Measurements from ENCODE around the gene EPM2AIP1. TPM values are rescaled to one million over a fixed set of nuclear protein-coding genes. Genes with fewer than 3 reads are reported as not detected.

The EPM2AIP1 gene
- total RNA-seq, 1 experiment from 2014 or later, result 2.8 TPM

GRCh38 chr3:37017683-37018082 is 24.8 kb upstream of the EPM2AIP1 start:
- Histone ChIP-seq H3K9me3 (no peaks in the 10 kb centered on the region), H3K27me3 (no peaks in the 10 kb centered on the region), H3K4me3 (no peak overlapping the region), H3K36me3 (peaks cover 55% of the 10 kb centered on the region)
- no peak for DNase-seq

GRCh38 chr3:37016903-37017302 is 24.0 kb upstream of the EPM2AIP1 start:
- DNase-seq, result no peak
- H3K4me3 ChIP-seq, result no peak overlapping the region
- peaks cover 61% of the 10 kb centered on the region for H3K36me3 ChIP-seq
- no peaks in the 10 kb centered on the region for H3K9me3 ChIP-seq
- no peaks in the 10 kb centered on the region for H3K27me3 ChIP-seq

- Histone ChIP-seq H3K9me3 (no peaks in the 10 kb centered on the region), H3K36me3 (peaks cover 58% of the 10 kb centered on the region), H3K27me3 (no peaks in the 10 kb centered on the region), H3K4me3 (no peak overlapping the region)
- DNase-seq, result no peak
Observed at GRCh38 chr3:37015642-37016041, 22.7 kb upstream of the EPM2AIP1 start.

- DNase-seq, result no peak
Observed at GRCh38 chr3:37014620-37015019, 21.7 kb upstream of the EPM2AIP1 start.

DNA sequence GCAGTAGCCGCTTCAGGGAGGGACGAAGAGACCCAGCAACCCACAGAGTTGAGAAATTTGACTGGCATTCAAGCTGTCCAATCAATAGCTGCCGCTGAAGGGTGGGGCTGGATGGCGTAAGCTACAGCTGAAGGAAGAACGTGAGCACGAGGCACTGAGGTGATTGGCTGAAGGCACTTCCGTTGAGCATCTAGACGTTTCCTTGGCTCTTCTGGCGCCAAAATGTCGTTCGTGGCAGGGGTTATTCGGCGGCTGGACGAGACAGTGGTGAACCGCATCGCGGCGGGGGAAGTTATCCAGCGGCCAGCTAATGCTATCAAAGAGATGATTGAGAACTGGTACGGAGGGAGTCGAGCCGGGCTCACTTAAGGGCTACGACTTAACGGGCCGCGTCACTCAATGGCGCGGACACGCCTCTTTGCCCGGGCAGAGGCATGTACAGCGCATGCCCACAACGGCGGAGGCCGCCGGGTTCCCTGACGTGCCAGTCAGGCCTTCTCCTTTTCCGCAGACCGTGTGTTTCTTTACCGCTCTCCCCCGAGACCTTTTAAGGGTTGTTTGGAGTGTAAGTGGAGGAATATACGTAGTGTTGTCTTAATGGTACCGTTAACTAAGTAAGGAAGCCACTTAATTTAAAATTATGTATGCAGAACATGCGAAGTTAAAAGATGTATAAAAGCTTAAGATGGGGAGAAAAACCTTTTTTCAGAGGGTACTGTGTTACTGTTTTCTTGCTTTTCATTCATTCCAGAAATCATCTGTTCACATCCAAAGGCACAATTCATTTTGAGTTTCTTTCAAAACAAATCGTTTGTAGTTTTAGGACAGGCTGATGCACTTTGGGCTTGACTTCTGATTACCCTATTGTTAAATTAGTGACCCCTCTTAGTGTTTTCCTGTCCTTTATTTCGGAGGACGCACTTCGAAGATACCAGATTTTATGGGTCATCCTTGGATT is 674 bp upstream of the EPM2AIP1 start, which contains the start of gene MLH1:
Gene MLH1, plus strand, starts transcription at position 193 of the 958 bp plus-strand sequence. Its CDS starts 30 bp downstream, at position 223.
- peak; percentile 88 for DNase-seq
- Histone ChIP-seq H3K27me3 (no peaks in the 10 kb centered on the region), H3K4me3 (peak within 1 kb of the TSS; percentile 81), H3K36me3 (peaks cover 42% of the 10 kb centered on the region), H3K9me3 (no peaks in the 10 kb centered on the region)

More at GRCh38 chr3:37014620-37015019, 21.7 kb upstream of the EPM2AIP1 start:
- no peaks in the 10 kb centered on the region for H3K27me3 ChIP-seq
- H3K36me3 ChIP-seq, result peaks cover 49% of the 10 kb centered on the region
- no peaks in the 10 kb centered on the region for H3K9me3 ChIP-seq
- H3K4me3 ChIP-seq, result no peak overlapping the region

DNA sequence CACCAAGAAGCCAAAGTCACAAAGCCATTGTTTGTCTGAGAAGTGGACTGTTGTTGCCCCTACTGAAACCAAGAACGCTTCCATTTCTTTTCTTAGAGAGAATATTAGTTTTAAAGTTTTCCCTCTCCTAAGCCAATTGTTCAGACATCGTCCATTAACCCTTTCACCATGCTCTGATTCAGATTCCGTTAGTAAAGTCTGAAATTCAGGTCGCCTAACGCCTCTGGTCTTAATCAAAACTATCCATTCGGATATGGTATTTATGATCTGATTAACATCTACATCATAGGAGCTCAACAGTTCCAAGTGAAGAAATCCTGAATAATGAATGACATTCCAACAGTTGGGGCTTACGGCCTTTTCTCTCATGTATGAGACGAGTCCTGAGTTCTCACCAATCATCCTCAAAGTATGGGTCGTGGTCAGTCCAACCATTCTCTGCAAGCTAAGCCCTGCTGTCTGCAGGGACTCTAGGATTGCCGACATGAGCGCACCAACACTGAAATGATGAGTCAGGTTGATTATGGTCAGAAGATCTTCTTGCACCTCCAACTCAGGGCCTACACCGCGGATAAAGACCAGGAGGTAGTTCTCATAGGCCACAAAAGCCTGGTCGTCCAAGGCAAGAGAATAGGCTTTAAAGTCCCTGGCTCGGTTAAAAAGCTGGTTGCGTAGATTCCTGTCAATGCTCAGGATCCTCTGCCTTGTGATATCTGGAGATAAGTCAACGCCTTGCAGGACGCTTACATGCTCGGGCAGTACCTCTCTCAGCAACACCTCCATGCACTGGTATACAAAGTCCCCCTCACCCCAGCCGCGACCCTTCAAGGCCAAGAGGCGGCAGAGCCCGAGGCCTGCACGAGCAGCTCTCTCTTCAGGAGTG is 767 bp downstream of the EPM2AIP1 start:
- peak; percentile 18 for DNase-seq
- peak overlapping the region; percentile 81 for H3K4me3 ChIP-seq
- H3K27me3 ChIP-seq, result no peaks in the 10 kb centered on the region
- peaks cover 48% of the 10 kb centered on the region for H3K36me3 ChIP-seq
- H3K9me3 ChIP-seq, result no peaks in the 10 kb centered on the region

DNA sequence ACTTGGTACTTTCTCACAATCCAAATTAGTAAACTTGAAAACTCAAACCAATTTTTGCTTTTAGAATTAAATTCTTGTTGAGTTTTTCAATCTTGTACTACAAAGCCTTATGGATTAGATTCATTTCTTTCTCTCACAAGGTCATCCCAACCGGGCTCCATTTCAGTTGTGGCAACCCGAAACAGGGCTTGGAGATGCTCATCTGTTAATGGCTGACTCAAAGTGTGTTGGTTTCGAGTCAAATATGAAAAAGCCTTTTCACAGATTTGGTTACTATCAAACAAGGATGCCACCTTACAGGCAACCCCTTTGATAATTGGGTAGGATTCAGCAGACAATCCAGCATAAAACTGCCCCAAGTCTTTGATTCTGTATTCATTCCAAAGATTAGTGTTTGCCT is 1.8 kb downstream of the EPM2AIP1 start:
- H3K9me3 ChIP-seq, result no peaks in the 10 kb centered on the region

GRCh38 chr3:36989568-36989967 is 3.4 kb downstream of the EPM2AIP1 start:
- no peak overlapping the region for H3K4me3 ChIP-seq
- H3K36me3 ChIP-seq, result peaks cover 45% of the 10 kb centered on the region
- no peaks in the 10 kb centered on the region for H3K27me3 ChIP-seq
- DNase-seq, result no peak
- no peaks in the 10 kb centered on the region for H3K9me3 ChIP-seq

More for the DNA sequence above, 1.8 kb downstream of the EPM2AIP1 start:
- no peaks in the 10 kb centered on the region for H3K27me3 ChIP-seq
- H3K4me3 ChIP-seq, result peak overlapping the region; percentile 81
- peaks cover 41% of the 10 kb centered on the region for H3K36me3 ChIP-seq
- no peak for DNase-seq

- Histone ChIP-seq H3K27me3 (no peaks in the 10 kb centered on the region), H3K36me3 (peaks cover 45% of the 10 kb centered on the region), H3K9me3 (no peaks in the 10 kb centered on the region), H3K4me3 (no peak overlapping the region)
- no peak for DNase-seq
Observed at GRCh38 chr3:36989005-36989404, 3.9 kb downstream of the EPM2AIP1 start.

DNA sequence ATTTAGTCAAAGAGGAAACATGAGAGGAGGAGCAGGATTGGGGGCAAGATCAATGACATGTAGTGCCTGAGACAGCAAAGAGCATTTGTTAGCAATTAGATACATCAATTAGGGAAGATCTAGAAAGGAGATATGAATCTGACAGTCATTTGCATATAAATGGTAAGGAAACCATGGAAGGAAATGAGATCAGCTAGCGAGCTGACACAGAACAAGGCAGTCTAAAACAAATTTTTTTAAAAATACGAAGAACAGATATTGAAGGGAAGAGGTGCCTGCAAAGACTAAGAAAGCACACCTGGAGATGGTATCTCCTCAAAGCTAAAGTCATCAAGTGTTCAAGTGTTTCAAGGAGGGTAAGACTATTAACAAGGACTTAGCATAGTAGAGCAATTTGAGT is 4.6 kb downstream of the EPM2AIP1 start:
- H3K36me3 ChIP-seq, result peaks cover 45% of the 10 kb centered on the region
- H3K9me3 ChIP-seq, result no peaks in the 10 kb centered on the region
- no peaks in the 10 kb centered on the region for H3K27me3 ChIP-seq
- H3K4me3 ChIP-seq, result no peak overlapping the region
- no peak for DNase-seq

- no peaks in the 10 kb centered on the region for H3K9me3 ChIP-seq
- DNase-seq, result no peak
- H3K27me3 ChIP-seq, result no peaks in the 10 kb centered on the region
- H3K4me3 ChIP-seq, result no peak overlapping the region
- peaks cover 7% of the 10 kb centered on the region for H3K36me3 ChIP-seq
Observed at GRCh38 chr3:36981006-36981405, 11.9 kb downstream of the EPM2AIP1 start.

DNA sequence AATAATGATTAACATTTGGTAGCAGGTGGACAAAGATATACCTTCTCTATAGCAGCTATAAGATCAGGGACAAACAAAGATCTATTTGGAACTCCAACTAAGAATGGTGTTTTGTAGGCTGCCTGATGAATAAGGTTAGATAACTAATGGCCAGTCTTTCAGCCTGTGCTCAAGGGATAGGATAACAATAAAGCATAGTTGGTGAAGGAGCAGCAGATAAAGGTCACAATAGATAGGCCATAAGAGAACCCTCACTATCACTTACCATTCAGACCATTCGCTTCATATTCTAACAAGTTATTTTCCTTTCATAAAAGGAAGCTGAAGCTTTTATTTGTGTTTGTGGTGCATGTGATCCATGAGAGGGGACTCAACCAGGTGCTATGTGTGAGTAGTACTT is 19.8 kb downstream of the EPM2AIP1 start:
- DNase-seq, result no peak
- Histone ChIP-seq H3K9me3 (no peaks in the 10 kb centered on the region), H3K27me3 (no peaks in the 10 kb centered on the region), H3K4me3 (no peak overlapping the region), H3K36me3 (no peaks in the 10 kb centered on the region)

DNA sequence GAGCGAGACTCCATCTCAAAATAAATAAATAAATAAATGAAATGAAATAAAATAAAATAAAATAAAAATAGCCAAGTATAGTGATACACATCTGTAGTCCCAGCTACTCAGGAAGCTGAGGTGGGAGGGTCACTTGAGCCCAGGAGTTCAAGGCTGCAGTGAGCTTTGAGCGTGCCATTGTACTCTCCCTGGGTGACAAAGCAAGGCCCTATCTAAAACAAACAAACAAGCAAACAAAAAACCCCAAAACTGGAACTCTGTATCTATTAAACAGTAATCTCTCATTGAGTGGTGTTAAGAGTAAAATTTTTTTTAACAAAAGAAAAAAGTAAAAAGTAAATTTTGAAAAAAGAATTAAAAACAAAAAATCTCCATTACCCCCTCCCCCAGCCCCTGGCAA is 20.8 kb downstream of the EPM2AIP1 start:
- no peak overlapping the region for H3K4me3 ChIP-seq
- no peaks in the 10 kb centered on the region for H3K36me3 ChIP-seq
- no peak for DNase-seq
- no peaks in the 10 kb centered on the region for H3K9me3 ChIP-seq
- H3K27me3 ChIP-seq, result no peaks in the 10 kb centered on the region

- Histone ChIP-seq H3K36me3 (no peaks in the 10 kb centered on the region), H3K4me3 (no peak overlapping the region), H3K27me3 (no peaks in the 10 kb centered on the region), H3K9me3 (no peaks in the 10 kb centered on the region)
- peak; percentile 39 for DNase-seq
Observed at GRCh38 chr3:36969540-36970432, 23.1 kb downstream of the EPM2AIP1 start.

- Histone ChIP-seq H3K9me3 (no peaks in the 10 kb centered on the region), H3K4me3 (no peak overlapping the region), H3K27me3 (no peaks in the 10 kb centered on the region), H3K36me3 (no peaks in the 10 kb centered on the region)
- no peak for DNase-seq
Observed at GRCh38 chr3:36969085-36969484, 23.8 kb downstream of the EPM2AIP1 start.

DNA sequence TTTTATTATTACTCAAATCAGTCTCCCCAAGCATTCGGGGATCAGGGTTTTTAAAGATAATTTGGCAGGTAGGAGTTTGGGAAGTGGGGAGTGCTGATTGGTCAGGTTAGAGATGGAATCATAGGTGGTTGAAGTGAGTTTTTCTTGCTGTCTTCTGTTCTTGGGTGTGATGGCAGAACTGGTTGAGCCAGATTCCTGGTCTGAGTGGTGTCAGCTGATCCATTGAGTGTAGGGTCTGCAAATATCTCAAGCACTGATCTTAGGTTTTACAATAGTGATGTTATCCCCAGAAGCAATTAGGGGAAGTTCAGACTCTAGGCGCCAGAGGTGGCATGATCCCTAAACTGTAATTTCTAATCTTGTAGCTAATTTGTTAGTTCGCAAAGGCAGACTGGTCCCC is 27.5 kb downstream of the EPM2AIP1 start:
- no peaks in the 10 kb centered on the region for H3K27me3 ChIP-seq

More for the DNA sequence above, 27.5 kb downstream of the EPM2AIP1 start:
- no peaks in the 10 kb centered on the region for H3K9me3 ChIP-seq
- H3K4me3 ChIP-seq, result no peak overlapping the region
- DNase-seq, result no peak
- no peaks in the 10 kb centered on the region for H3K36me3 ChIP-seq
